ENCODE results near the gene ZNRF4.

Gene ZNRF4

GRCh38 chr19:5417495-5418436, 37.5 kb upstream of the ZNRF4 start:
- Histone ChIP-seq H3F3A (ENCODE audit: insufficient read depth, low read length) (no peaks in the 10 kb centered on the region), H2AFZ (ENCODE audit: low read length) (no peak overlapping the region), H3K4me2 (ENCODE audit: low read length) (no peak overlapping the region), H3K9me3 (ENCODE audit: low read length) (no peaks in the 10 kb centered on the region), H3K9ac (ENCODE audit: low read length) (no peak overlapping the region), H3K9me2 (ENCODE audit: low read depth, low read length) (no peaks in the 10 kb centered on the region), H3K4me3 (ENCODE audit: low read depth, low read length, poor library complexity, severe bottlenecking) (no peak overlapping the region), H3K27me3 (ENCODE audit: insufficient read depth, low read length) (no peaks in the 10 kb centered on the region; the same call in 1 of the 2 replicates), H4K20me1 (ENCODE audit: insufficient read depth, low read length) (no peaks in the 10 kb centered on the region), H3K4me1 (ENCODE audit: insufficient read depth, low read length, severe bottlenecking) (no peaks in the 10 kb centered on the region), H3K36me3 (ENCODE audit: insufficient read depth, low read length) (no peaks in the 10 kb centered on the region), H3K79me2 (ENCODE audit: insufficient read depth, low read length) (no peaks in the 10 kb centered on the region), H3K27ac (ENCODE audit: low read depth, low read length, poor library complexity, severe bottlenecking) (no peak overlapping the region)
- no peak for TF ChIP-seq CTCF (IDR thresholded peaks at IDR 0.05; ENCODE audit: low read length)
- TF ChIP-seq EZH2 (IDR thresholded peaks at IDR 0.05; ENCODE audit: borderline replicate concordance, low read length) = no peak

- TF ChIP-seq CTCF (IDR thresholded peaks at IDR 0.05; ENCODE audit: low read length) (no peak), EZH2 (IDR thresholded peaks at IDR 0.05; ENCODE audit: borderline replicate concordance, low read length) (no peak)
- Histone ChIP-seq H3K4me2 (ENCODE audit: low read length) (no peak overlapping the region), H3K79me2 (ENCODE audit: insufficient read depth, low read length) (no peaks in the 10 kb centered on the region), H3K36me3 (ENCODE audit: insufficient read depth, low read length) (no peaks in the 10 kb centered on the region), H3K27ac (ENCODE audit: low read depth, low read length, poor library complexity, severe bottlenecking) (no peak overlapping the region), H3K9me2 (ENCODE audit: low read depth, low read length) (no peaks in the 10 kb centered on the region), H4K20me1 (ENCODE audit: insufficient read depth, low read length) (no peaks in the 10 kb centered on the region), H3K4me1 (ENCODE audit: insufficient read depth, low read length, severe bottlenecking) (no peaks in the 10 kb centered on the region), H3F3A (ENCODE audit: insufficient read depth, low read length) (no peaks in the 10 kb centered on the region), H3K4me3 (ENCODE audit: low read depth, low read length, poor library complexity, severe bottlenecking) (no peak overlapping the region), H3K9me3 (ENCODE audit: low read length) (no peaks in the 10 kb centered on the region), H3K27me3 (ENCODE audit: insufficient read depth, low read length) (no peaks in the 10 kb centered on the region; the same call in 1 of the 2 replicates), H2AFZ (ENCODE audit: low read length) (no peak overlapping the region), H3K9ac (ENCODE audit: low read length) (no peak overlapping the region)
Observed at GRCh38 chr19:5418677-5419076, 36.5 kb upstream of the ZNRF4 start.

GRCh38 chr19:5420953-5421352, 34.3 kb upstream of the ZNRF4 start:
- no peak overlapping the region for H3K9ac ChIP-seq (ENCODE audit: low read length)
- TF ChIP-seq EZH2 (IDR thresholded peaks at IDR 0.05; ENCODE audit: borderline replicate concordance, low read length) (no peak), CTCF (IDR thresholded peaks at IDR 0.05; ENCODE audit: low read length) (no peak)
- H3F3A ChIP-seq (ENCODE audit: insufficient read depth, low read length) = no peaks in the 10 kb centered on the region
- no peaks in the 10 kb centered on the region for H3K4me1 ChIP-seq (ENCODE audit: insufficient read depth, low read length, severe bottlenecking)
- H4K20me1 ChIP-seq (ENCODE audit: insufficient read depth, low read length) = no peaks in the 10 kb centered on the region
- H2AFZ ChIP-seq (ENCODE audit: low read length) = no peak overlapping the region
- no peaks in the 10 kb centered on the region for H3K36me3 ChIP-seq (ENCODE audit: insufficient read depth, low read length)
- no peaks in the 10 kb centered on the region for H3K9me2 ChIP-seq (ENCODE audit: low read depth, low read length)
- H3K4me2 ChIP-seq (ENCODE audit: low read length) = no peak overlapping the region
- no peaks in the 10 kb centered on the region for H3K79me2 ChIP-seq (ENCODE audit: insufficient read depth, low read length)
- no peaks in the 10 kb centered on the region for H3K9me3 ChIP-seq (ENCODE audit: low read length)
- no peaks in the 10 kb centered on the region; the same call in 1 of the 2 replicates for H3K27me3 ChIP-seq (ENCODE audit: insufficient read depth, low read length)
- no peak overlapping the region for H3K4me3 ChIP-seq (ENCODE audit: low read depth, low read length, poor library complexity, severe bottlenecking)
- H3K27ac ChIP-seq (ENCODE audit: low read depth, low read length, poor library complexity, severe bottlenecking) = no peak overlapping the region
